PC-3 (cell line): ENCODE results near the gene SCAI. TPM values are rescaled to one million over a fixed set of nuclear protein-coding genes. Genes with fewer than 3 reads are reported as not detected.
"Not testable (repeated sequence)": the region's sequence is repeated elsewhere in the genome, so short reads cannot be mapped to it uniquely, and the experiment has no call there.

Source experiments
- ATAC-seq: fragments of 200-7000 bp; cut with Tn5 transposase; 2 replicates; pipeline ENCODE4 v1.9.1; 2020; ENCODE audit warnings: mild to moderate bottlenecking, moderate library complexity
- BruUV-seq: library from RNA; stranded (reverse); fragments of 400-500 nt; replicated peaks from 2 replicates; lab custom pipeline; 2021; lab: Mats Ljungman, UMichigan
- CTCF ChIA-PET: fragments of 300-600 bp; sonication (Branson Sonifier 250); formaldehyde crosslinking; loops from one replicate; lab custom pipeline; 2022; ENCODE audit warnings: antibody characterized with exemption; lab: Charles Lee
- POLR2A ChIA-PET: fragments of 300-600 bp; sonication (Branson Sonifier 250); formaldehyde crosslinking; loops from one replicate; lab custom pipeline; 2022; ENCODE audit warnings: antibody characterized with exemption; ENCODE audit not compliant: unreplicated experiment; lab: Charles Lee
- DNase-seq: peaks from one replicate; pipeline ENCODE4 v3.0.0-alpha.2; 2015
- H2AFZ ChIP-seq: fragments of 300-600 bp; sonication (generic); 2 replicates; pipeline ENCODE4 v1.6.0; 2016; ENCODE audit warnings: antibody characterized with exemption, low read length
- H3F3A ChIP-seq: fragments of 300-600 bp; sonication (generic); one replicate; pipeline ENCODE4 v1.6.0; 2017; ENCODE audit warnings: antibody characterized with exemption, low read length, control low read depth, mild to moderate bottlenecking; ENCODE audit not compliant: unreplicated experiment
- H3K27ac ChIP-seq: fragments of 300-600 bp; sonication (generic); 2 replicates; pipeline ENCODE4 v1.5.1; 2016; ENCODE audit warnings: mild to moderate bottlenecking, low read length
- H3K27me3 ChIP-seq: fragments of 300-600 bp; sonication (generic); 2 replicates; pipeline ENCODE4 v1.6.1; 2016; ENCODE audit warnings: low read length, mixed read lengths
- H3K36me3 ChIP-seq: fragments of 300-600 bp; sonication (generic); 2 replicates; pipeline ENCODE4 v1.6.1; 2016; ENCODE audit warnings: low read depth, mixed run types, low read length, mixed read lengths
- H3K4me1 ChIP-seq: fragments of 300-600 bp; sonication (generic); 2 replicates; pipeline ENCODE4 v1.5.1; 2016; ENCODE audit warnings: low read length; ENCODE audit not compliant: insufficient read depth
- H3K4me2 ChIP-seq: fragments of 300-600 bp; sonication (generic); 2 replicates; pipeline ENCODE4 v1.6.0; 2016; ENCODE audit warnings: low read length
- H3K4me3 ChIP-seq: fragments of 300-600 bp; sonication (generic); 2 replicates; pipeline ENCODE4 v1.5.1; 2016; ENCODE audit warnings: mild to moderate bottlenecking, low read length, mixed read lengths
- H3K79me2 ChIP-seq: fragments of 300-600 bp; sonication (generic); 2 replicates; pipeline ENCODE4 v1.6.1; 2017; ENCODE audit warnings: low read length, mixed read lengths
- H3K9ac ChIP-seq: fragments of 300-600 bp; sonication (generic); 2 replicates; pipeline ENCODE4 v1.6.0; 2016; ENCODE audit warnings: mild to moderate bottlenecking, low read length
- H3K9me2 ChIP-seq: fragments of 300-600 bp; sonication (generic); replicated peaks from 2 replicates; pipeline ENCODE4 v1.6.1; 2016; ENCODE audit warnings: mixed run types, low read length, mixed read lengths
- H3K9me3 ChIP-seq: fragments of 300-600 bp; sonication (generic); 2 replicates; pipeline ENCODE4 v1.6.1; 2016; ENCODE audit warnings: low read length, mixed read lengths
- H4K20me1 ChIP-seq: fragments of 300-600 bp; sonication (generic); 2 replicates; pipeline ENCODE4 v1.6.1; 2016; ENCODE audit warnings: low read length, mixed read lengths
- CTCF ChIP-seq: fragments of 300-600 bp; sonication (generic); conservative IDR thresholded peaks from 2 replicates; pipeline ENCODE4 v1.5.1; 2017; ENCODE audit warnings: antibody characterized with exemption, low read depth, mild to moderate bottlenecking, low read length
- EZH2 ChIP-seq: fragments of 300-600 bp; sonication (generic); IDR thresholded peaks from one replicate; pipeline ENCODE4 v1.6.1; 2017; ENCODE audit warnings: antibody characterized with exemption, mild to moderate bottlenecking, low read length; ENCODE audit not compliant: unreplicated experiment
- EZH2phosphoT487 ChIP-seq: fragments of 300-600 bp; sonication (generic); IDR thresholded peaks from 2 replicates; pipeline ENCODE4 v1.6.1; 2018; ENCODE audit warnings: mild to moderate bottlenecking, antibody characterized with exemption, low read length, borderline replicate concordance
- intact Hi-C: fragments of 100-400 bp; cut with micrococcal nuclease; formaldehyde crosslinking; loops from 2 replicates; pipeline ENCODE4 v1.9.0; 2023
- total RNA-seq: library from RNA; depleted of rRNA; stranded (reverse); fragments of >200 nt; gene quantifications from 2 replicates; pipeline ENCODE4 v1.2.3, GENCODE V29; 2014

The SCAI gene
- total RNA-seq, 1 experiment from 2014 or later, result 5.2 TPM

DNA sequence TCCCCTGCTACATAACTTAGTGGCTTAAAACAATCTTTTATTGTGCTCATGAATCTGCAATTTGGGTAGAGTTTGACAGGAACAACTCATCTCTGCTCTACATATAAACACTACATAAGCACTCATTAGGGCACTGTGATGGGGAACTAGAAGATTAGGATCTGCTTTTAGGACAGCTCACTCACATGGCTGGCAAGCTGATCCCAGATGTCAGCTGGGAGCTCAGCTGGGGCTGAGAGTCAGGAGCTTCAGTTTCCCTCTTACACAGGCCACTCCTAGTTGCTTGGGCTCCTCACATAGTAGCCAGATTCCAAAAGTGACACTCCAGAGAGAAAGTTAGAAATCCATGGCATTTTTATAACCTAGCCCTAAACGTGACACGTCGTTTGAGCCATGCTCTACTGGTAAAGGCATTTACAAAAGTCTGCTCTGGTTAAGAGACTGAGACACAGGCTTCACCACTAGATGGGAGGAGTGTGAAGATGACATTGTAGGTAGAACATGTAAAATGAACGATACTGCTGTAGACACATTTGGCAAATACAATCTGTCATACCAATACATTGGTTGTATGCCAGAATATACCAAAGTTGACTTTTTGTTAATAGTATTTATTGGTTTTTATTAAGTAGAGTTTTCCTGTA is 23.6 kb downstream of the SCAI start:
- Histone ChIP-seq H3K4me1 (0 out of 2 replicates have a peak, but pooled peaks cover 6% of the 10 kb centered on the region), H3K36me3 (no peaks in the 10 kb centered on the region), H3K9ac (no peak overlapping the region), H3K27me3 (no peaks in the 10 kb centered on the region), H3K9me2 (no peaks in the 10 kb centered on the region), H3K4me3 (no peak overlapping the region), H3F3A (no peaks in the 10 kb centered on the region), H3K79me2 (no peaks in the 10 kb centered on the region), H4K20me1 (no peaks in the 10 kb centered on the region), H3K9me3 (no peaks in the 10 kb centered on the region), H2AFZ (no peak overlapping the region), H3K27ac (no peak overlapping the region), H3K4me2 (no peak overlapping the region)
- intact Hi-C loops, result no loop called here
- DNase-seq (no peak), ATAC-seq (no peak)
- no TSS peak for BruUV-seq
- TF ChIP-seq EZH2phosphoT487, result no peak
- TF ChIP-seq CTCF, result no peak
- no peak for TF ChIP-seq EZH2
- POLR2A ChIA-PET, result no interaction called here
- CTCF ChIA-PET, result no interaction called here

- H3K9ac ChIP-seq, ATAC-seq, intact Hi-C loops, H3K4me3 ChIP-seq, H2AFZ ChIP-seq, H3K27ac ChIP-seq, H3K4me1 ChIP-seq, BruUV-seq, H3F3A ChIP-seq, CTCF ChIA-PET, POLR2A ChIA-PET, H3K9me2 ChIP-seq, H3K27me3 ChIP-seq, H3K4me2 ChIP-seq, H3K36me3 ChIP-seq, H3K79me2 ChIP-seq, H3K9me3 ChIP-seq, DNase-seq, H4K20me1 ChIP-seq: not testable (repeated sequence)
Measured at GRCh38 chr9:125118696-125119095, 24.6 kb downstream of the SCAI start.

DNA sequence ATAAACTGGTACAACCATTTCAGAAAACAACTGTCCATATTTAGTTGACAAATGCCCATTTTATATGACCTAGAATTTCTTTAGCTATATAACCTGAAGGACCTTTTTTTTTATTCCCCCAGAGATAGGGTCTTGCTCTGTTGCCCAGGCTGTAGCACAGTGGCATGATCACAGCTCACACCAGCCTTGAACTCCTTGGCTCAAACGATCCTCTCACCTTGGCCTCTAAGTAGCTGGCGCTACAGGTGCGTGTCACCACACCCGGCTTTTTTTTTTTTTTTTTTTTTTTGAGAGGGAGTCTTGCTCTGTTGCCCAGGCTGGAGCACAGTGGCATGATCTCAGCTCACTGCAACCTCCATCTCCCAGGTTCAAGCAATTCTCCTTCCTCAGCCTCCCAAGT is 28.8 kb downstream of the SCAI start:
- ATAC-seq, POLR2A ChIA-PET, DNase-seq, H3K36me3 ChIP-seq, H3K4me1 ChIP-seq, CTCF ChIA-PET, H3K27me3 ChIP-seq, H3K9ac ChIP-seq, H3K27ac ChIP-seq, H3F3A ChIP-seq, BruUV-seq, H3K79me2 ChIP-seq, H2AFZ ChIP-seq, H3K4me2 ChIP-seq, H3K4me3 ChIP-seq, H3K9me2 ChIP-seq, H4K20me1 ChIP-seq, intact Hi-C loops, H3K9me3 ChIP-seq: not testable (repeated sequence)

GRCh38 chr9:125110464-125110863 is 32.9 kb downstream of the SCAI start:
- H2AFZ ChIP-seq, result no peak overlapping the region
- CTCF ChIA-PET, result no interaction called here
- intact Hi-C loops, result no loop called here
- BruUV-seq, result no TSS peak
- H3K4me2 ChIP-seq, result no peak overlapping the region
- H3K79me2 ChIP-seq, result 0 out of 2 replicates have a peak, but pooled peaks cover 3% of the 10 kb centered on the region
- H3K9me3 ChIP-seq, result no peaks in the 10 kb centered on the region
- no peak overlapping the region for H3K4me3 ChIP-seq
- no peak overlapping the region for H3K27ac ChIP-seq
- no peak for TF ChIP-seq EZH2phosphoT487
- TF ChIP-seq EZH2, result no peak
- TF ChIP-seq CTCF, result no peak
- H3F3A ChIP-seq, result no peaks in the 10 kb centered on the region
- no peaks in the 10 kb centered on the region for H3K36me3 ChIP-seq
- no peak for DNase-seq
- H3K27me3 ChIP-seq, result no peaks in the 10 kb centered on the region
- no peaks in the 10 kb centered on the region for H4K20me1 ChIP-seq
- ATAC-seq, result no peak
- no peaks in the 10 kb centered on the region for H3K4me1 ChIP-seq
- POLR2A ChIA-PET, result no interaction called here
- H3K9ac ChIP-seq, result no peak overlapping the region
- no peaks in the 10 kb centered on the region for H3K9me2 ChIP-seq

DNA sequence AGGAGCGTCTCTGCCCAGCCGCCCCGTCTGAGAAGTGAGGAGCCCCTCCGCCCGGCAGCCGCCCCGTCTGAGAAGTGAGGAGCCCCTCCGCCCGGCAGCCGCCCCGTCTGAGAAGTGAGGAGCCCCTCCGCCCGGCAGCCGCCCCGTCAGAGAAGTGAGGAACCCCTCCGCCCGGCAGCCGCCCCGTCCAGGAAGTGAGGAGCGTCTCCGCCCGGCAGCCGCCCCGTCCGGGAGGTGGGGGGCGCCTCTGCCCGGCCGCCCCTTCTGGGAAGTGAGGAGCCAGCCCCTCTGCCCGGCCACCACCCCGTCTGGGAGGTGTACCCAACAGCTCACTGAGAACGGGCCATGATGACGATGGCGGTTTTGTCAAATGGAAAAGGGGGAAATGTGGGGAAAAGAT is 34.8 kb downstream of the SCAI start:
- H2AFZ ChIP-seq, H3K4me2 ChIP-seq, CTCF ChIA-PET, ATAC-seq, H3K9me3 ChIP-seq, H4K20me1 ChIP-seq, H3K79me2 ChIP-seq, H3K36me3 ChIP-seq, DNase-seq, H3K9ac ChIP-seq, POLR2A ChIA-PET, H3K9me2 ChIP-seq, H3F3A ChIP-seq, BruUV-seq, H3K27me3 ChIP-seq, H3K4me1 ChIP-seq, H3K4me3 ChIP-seq, H3K27ac ChIP-seq: not testable (repeated sequence)
- intact Hi-C loops, result loop anchor here (5.0 kb wide), 1 partner anchor 34 kb away; the partner anchor contains the start of gene SCAI
